HepG2 (cell line): Measurements from ENCODE around the gene CCDC91.

Experiments used
- ETV6 ChIP-seq: sonication (generic); formaldehyde crosslinking; conservative IDR thresholded peaks from 2 replicates; pipeline ENCODE4 v1.4.0; 2020; ENCODE audit warnings: missing genetic modification reagents
- EZH2 ChIP-seq: conservative IDR thresholded peaks from 2 replicates; pipeline ENCODE4 v1.6.1; 2012; ENCODE audit warnings: mild to moderate bottlenecking, low read depth, low read length, moderate library complexity
- HOMEZ ChIP-seq: IDR thresholded peaks from 2 replicates; pipeline ENCODE4 v1.6.1; 2016; ENCODE audit warnings: low read depth
- POLR2A ChIP-seq, 2 experiments: IDR thresholded peaks; 2 replicates each; pipeline ENCODE4 v1.6.1; 2011; ENCODE audit warnings: low read depth in 2 of 2, low read length in 2 of 2, mild to moderate bottlenecking in 1 of 2, moderate library complexity in 1 of 2; ENCODE audit not compliant: insufficient read depth in 1 of 2
- SIN3A ChIP-seq: IDR thresholded peaks from 2 replicates; pipeline ENCODE4 v1.6.1; 2011; ENCODE audit warnings: low read depth, mild to moderate bottlenecking, control low read depth, low read length, borderline replicate concordance
- SMAD1 ChIP-seq: sonication (generic); formaldehyde crosslinking; IDR thresholded peaks from 2 replicates; pipeline ENCODE4 v1.4.0; 2020; ENCODE audit warnings: missing genetic modification reagents, low read depth, mild to moderate bottlenecking, borderline replicate concordance
- TRIM22 ChIP-seq: fragments of 450-650 bp; IDR thresholded peaks from 2 replicates; pipeline ENCODE4 v1.6.1; 2017
- ZNF274 ChIP-seq: sonication (generic); formaldehyde crosslinking; IDR thresholded peaks from 2 replicates; pipeline ENCODE4 v1.5.1; 2020; ENCODE audit warnings: mild to moderate bottlenecking, missing genetic modification reagents
- ZNF451 ChIP-seq: sonication (generic); formaldehyde crosslinking; IDR thresholded peaks from 2 replicates; pipeline ENCODE4 v1.5.0; 2020; ENCODE audit warnings: mild to moderate bottlenecking, missing genetic modification reagents
- ZNF639 ChIP-seq: conservative IDR thresholded peaks from 2 replicates; pipeline ENCODE4 v1.6.1; 2018; ENCODE audit warnings: missing genetic modification reagents

GRCh38 chr12:28145216-28145615 is 45.0 kb upstream of the CCDC91 start:
- TF ChIP-seq POLR2A (IDR thresholded peaks at IDR 0.05; ENCODE audit: insufficient read depth in 1 of 2, low read depth in 2 of 2, low read length in 2 of 2) (no peak), ZNF274 (CRISPR knock-in tag) (no peak), HOMEZ (CRISPR knock-in tag) (no peak), ZNF639 (CRISPR knock-in tag) (no peak), ETV6 (CRISPR knock-in tag) (no peak), SIN3A (no peak), ZNF451 (CRISPR knock-in tag) (no peak), EZH2 (no peak), SMAD1 (CRISPR knock-in tag) (no peak), TRIM22 (no peak)
